ENCODE results near the gene AIPL1. TPM values are rescaled to one million over a fixed set of nuclear protein-coding genes. Genes with fewer than 3 reads are reported as not detected.

AIPL1 gene
- total RNA-seq, 1 donor from 2014 or later, result not detected

DNA sequence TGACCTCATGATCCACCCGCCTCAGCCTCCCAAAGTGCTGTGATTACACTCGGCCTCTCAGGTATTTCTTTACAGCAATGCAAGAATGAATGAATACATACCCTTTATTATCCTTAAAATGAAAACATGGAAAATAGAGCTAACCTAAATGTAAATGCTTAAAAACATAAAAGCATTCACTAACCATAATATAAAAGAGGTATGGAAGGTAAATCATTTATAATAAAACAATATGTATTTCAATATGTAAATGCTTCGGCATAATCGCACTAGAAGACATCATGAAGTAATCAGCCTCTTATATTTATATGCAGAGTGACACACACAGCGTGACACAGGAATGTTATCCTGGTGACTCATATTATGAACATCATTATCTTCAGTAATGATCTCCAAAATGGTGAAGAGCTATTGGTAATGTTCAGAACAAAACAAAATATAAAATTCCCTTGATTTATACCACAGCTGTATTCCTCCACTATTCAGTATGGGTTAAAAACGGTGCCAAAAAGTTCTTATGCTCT is 53.9 kb downstream of the AIPL1 start:
- H3K27me3 ChIP-seq (ENCODE audit: low read depth), result peaks cover 58% of the 10 kb centered on the region
- no peak for DNase-seq
- H3K4me3 ChIP-seq, result no peak overlapping the region
- no peak for TF ChIP-seq CTCF (IDR thresholded peaks at IDR 0.05; ENCODE audit: borderline replicate concordance)
- H3K36me3 ChIP-seq, result no peaks in the 10 kb centered on the region
- peaks cover 5% of the 10 kb centered on the region for H3K9me3 ChIP-seq (replicated peaks)
- H3K4me1 ChIP-seq, result no peaks in the 10 kb centered on the region
- intact Hi-C loops (cut with micrococcal nuclease), result no loop called here
- no peak overlapping the region for H3K27ac ChIP-seq (replicated peaks)

DNA sequence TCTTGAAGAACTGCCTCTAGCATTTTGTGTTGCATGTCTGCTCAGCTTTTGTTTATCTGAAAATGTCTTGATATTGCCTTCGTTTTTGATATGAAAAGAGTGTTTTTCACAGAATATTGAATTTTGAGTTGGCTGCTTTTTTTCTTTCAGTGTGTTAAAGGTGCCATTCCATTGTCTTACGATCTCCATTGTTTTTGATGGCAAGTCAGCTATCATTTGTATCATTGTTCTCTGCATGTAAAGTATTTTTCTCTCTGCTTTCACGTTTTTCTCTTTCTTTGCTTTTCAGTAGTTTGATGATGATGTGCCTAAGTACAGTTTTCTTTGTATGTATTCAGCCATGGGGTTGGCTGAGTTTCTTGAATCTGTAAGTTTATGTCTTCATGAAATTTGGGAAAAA is 57.0 kb downstream of the AIPL1 start:
- Histone ChIP-seq H3K27me3 (ENCODE audit: low read depth) (peaks cover 62% of the 10 kb centered on the region), H3K36me3 (no peaks in the 10 kb centered on the region), H3K27ac (replicated peaks) (no peak overlapping the region), H3K4me3 (no peak overlapping the region), H3K9me3 (replicated peaks) (peaks cover 5% of the 10 kb centered on the region), H3K4me1 (peaks cover 5% of the 10 kb centered on the region)
- DNase-seq, result no peak
- intact Hi-C loops (cut with micrococcal nuclease), result no loop called here
- no peak for TF ChIP-seq CTCF (IDR thresholded peaks at IDR 0.05; ENCODE audit: borderline replicate concordance)

GRCh38 chr17:6376931-6377361 is 58.0 kb downstream of the AIPL1 start:
- H3K4me1 ChIP-seq, result peaks cover 5% of the 10 kb centered on the region
- TF ChIP-seq CTCF (IDR thresholded peaks at IDR 0.05; ENCODE audit: borderline replicate concordance), result no peak
- intact Hi-C loops (cut with micrococcal nuclease), result no loop called here
- H3K27me3 ChIP-seq (ENCODE audit: low read depth), result peaks cover 67% of the 10 kb centered on the region
- no peaks in the 10 kb centered on the region for H3K36me3 ChIP-seq
- H3K4me3 ChIP-seq, result no peak overlapping the region
- no peak for DNase-seq
- H3K27ac ChIP-seq (replicated peaks), result no peak overlapping the region
- peaks cover 5% of the 10 kb centered on the region for H3K9me3 ChIP-seq (replicated peaks)

- no peak for DNase-seq
- no peak overlapping the region for H3K27ac ChIP-seq (replicated peaks)
- H3K4me1 ChIP-seq, result peaks cover 5% of the 10 kb centered on the region
- H3K36me3 ChIP-seq, result no peaks in the 10 kb centered on the region
- no peak overlapping the region for H3K4me3 ChIP-seq
- intact Hi-C loops (cut with micrococcal nuclease), result no loop called here
- no peak for TF ChIP-seq CTCF (IDR thresholded peaks at IDR 0.05; ENCODE audit: borderline replicate concordance)
- H3K9me3 ChIP-seq (replicated peaks), result peaks cover 5% of the 10 kb centered on the region
- peaks cover 69% of the 10 kb centered on the region for H3K27me3 ChIP-seq (ENCODE audit: low read depth)
These were observed 60.1 kb downstream of the AIPL1 start for GRCh38 chr17:6374761-6375312.

- peaks cover 5% of the 10 kb centered on the region for H3K9me3 ChIP-seq (replicated peaks)
- no peak for TF ChIP-seq CTCF (IDR thresholded peaks at IDR 0.05; ENCODE audit: borderline replicate concordance)
- H3K27me3 ChIP-seq (ENCODE audit: low read depth), result peaks cover 69% of the 10 kb centered on the region
- H3K4me1 ChIP-seq, result peaks cover 5% of the 10 kb centered on the region
- no peak overlapping the region for H3K4me3 ChIP-seq
- H3K27ac ChIP-seq (replicated peaks), result no peak overlapping the region
- no peak for DNase-seq
- intact Hi-C loops (cut with micrococcal nuclease), result no loop called here
- H3K36me3 ChIP-seq, result no peaks in the 10 kb centered on the region
These were observed 60.6 kb downstream of the AIPL1 start for GRCh38 chr17:6374271-6374691.

Other genes starting within 250 kb of the AIPL1 start
- 0.19 TPM for gene PIMREG, start 9.3 kb upstream of the AIPL1 start, total RNA-seq
- 0.36 TPM for gene PITPNM3, start 121.4 kb upstream of the AIPL1 start, total RNA-seq
- 7.0 TPM for gene KIAA0753, start 205.6 kb upstream of the AIPL1 start, total RNA-seq
- gene TXNDC17, start 205.9 kb upstream of the AIPL1 start, total RNA-seq, result 53.2 TPM
- gene MED31, start 216.5 kb upstream of the AIPL1 start, total RNA-seq, result 14.1 TPM
- 0.69 TPM for gene C17orf100, start 216.6 kb upstream of the AIPL1 start, total RNA-seq